Activated T-cell treated with anti-CD3 and anti-CD28 coated beads for 24 hours (primary cell): ENCODE results near the gene PTPN14.
"Not testable (repeated sequence)": the region's sequence is repeated elsewhere in the genome, so short reads cannot be mapped to it uniquely, and the experiment has no call there.

Experiments
- DNase-seq: peaks from one replicate; pipeline ENCODE4 v3.0.0-alpha.2; 2020; ENCODE audit warnings: low read depth

The PTPN14 gene

GRCh38 chr1:214551436-214552173, at the start of gene PTPN14:
PTPN14 (minus strand) TSS chr1:214551602; CDS start chr1:214464803, 86,799 bp downstream.
- no peak for DNase-seq

DNA sequence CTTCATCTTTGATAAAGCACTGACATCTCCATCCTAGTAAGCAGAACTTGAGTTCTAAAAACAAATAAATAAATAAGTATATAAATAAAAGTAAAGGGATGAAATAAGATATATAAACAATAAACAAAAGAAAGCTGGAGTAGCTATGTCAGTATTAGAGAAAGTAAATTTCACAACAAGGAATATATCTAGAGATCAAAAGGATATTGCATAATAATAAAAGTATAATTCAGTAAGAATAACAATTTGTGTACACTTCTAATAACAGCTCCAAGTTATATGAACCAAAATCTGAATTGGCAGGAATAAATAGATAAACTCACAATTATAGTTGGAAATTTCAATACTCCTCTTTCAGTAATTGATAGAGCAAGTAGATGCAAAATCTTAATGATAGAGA, 41.8 kb upstream of the PTPN14 start:
- no peak for DNase-seq

GRCh38 chr1:214591918-214592317, 40.5 kb upstream of the PTPN14 start:
- DNase-seq = not testable (repeated sequence)

- DNase-seq = no peak
Measured at GRCh38 chr1:214590696-214591095, 39.3 kb upstream of the PTPN14 start.

- no peak for DNase-seq
Measured at GRCh38 chr1:214588963-214589597, 37.7 kb upstream of the PTPN14 start.

DNA sequence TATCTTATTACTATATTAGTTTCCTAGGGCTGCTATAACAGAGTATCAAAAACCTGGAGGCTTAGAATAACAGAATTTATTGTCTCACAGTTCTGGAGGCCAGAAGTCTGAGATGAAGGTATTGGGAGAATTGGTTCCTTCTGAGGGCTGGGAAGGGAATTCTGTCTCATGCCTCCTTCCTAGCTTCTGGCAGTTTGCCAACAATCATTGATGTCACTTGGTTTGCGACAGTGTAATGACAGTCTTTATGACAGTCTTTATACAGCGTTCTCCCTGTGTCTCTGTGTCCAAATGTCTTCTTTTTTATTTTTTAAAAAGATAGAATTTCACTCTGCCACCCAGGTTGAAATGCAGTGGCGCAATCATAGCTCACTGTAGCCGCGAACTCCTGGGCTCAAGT, 35.8 kb upstream of the PTPN14 start:
- DNase-seq = no peak

GRCh38 chr1:214586621-214587020, 35.2 kb upstream of the PTPN14 start:
- no peak for DNase-seq

- no peak for DNase-seq
Measured at GRCh38 chr1:214584805-214585766, 33.7 kb upstream of the PTPN14 start.

DNA sequence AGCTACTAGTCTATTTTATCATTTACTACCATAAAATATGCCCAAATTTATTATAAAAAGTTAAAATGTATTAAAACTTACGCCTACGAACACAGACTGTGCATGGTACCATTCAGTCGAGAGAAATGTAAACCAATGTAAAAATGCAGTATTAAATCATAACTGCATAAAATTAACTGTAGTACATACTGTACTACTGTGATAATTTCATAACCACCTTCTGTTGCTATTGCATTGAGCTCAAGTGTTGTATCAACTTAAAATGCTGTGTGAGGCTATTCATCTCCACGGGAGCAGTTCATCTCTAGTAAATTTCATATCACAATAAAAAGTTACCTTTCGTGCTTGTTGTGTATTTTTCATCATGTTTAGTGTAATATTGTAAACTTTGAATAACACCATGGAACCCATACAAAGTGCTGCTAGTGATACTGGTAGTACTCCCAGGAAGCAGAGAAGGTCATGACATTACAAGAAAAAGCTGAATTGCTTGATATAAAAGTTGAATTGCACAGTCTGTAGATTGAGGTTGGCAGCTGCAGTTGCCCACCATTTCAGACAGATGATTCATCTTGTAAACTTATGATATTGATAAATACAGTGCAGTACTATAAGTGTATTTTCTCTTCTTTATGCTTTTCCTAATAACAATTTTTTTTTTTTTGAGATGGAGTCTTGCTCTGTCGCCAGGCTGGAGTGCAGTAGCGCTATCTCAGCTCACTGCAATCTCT, 32.6 kb upstream of the PTPN14 start:
- DNase-seq = no peak

DNA sequence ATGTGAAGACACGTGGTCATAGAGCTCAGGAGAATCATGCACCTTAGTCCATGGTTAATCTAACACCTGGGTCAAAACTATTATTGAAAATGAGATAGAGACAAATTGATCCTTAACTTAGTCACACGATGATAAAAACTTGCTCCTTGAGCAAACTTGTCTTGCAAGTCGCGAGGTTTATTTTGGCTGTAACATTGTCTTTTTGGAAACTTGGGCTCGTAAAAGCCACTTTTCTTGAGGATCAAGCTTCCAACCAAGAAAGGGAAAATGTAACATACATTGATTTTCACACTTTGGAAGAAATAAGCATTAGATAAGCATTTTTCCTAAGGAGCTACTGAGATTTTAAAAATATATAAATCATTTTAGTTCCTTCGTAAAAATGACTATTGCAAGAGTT, 31.7 kb upstream of the PTPN14 start:
- no peak for DNase-seq

- DNase-seq = no peak
Measured at GRCh38 chr1:214582289-214582891, 31.0 kb upstream of the PTPN14 start.

- no peak for DNase-seq
Measured at GRCh38 chr1:214581785-214582184, 30.4 kb upstream of the PTPN14 start.

- no peak for DNase-seq
Measured at GRCh38 chr1:214579183-214579582, 27.8 kb upstream of the PTPN14 start.

GRCh38 chr1:214576120-214576519, 24.7 kb upstream of the PTPN14 start:
- DNase-seq = not testable (repeated sequence)

DNA sequence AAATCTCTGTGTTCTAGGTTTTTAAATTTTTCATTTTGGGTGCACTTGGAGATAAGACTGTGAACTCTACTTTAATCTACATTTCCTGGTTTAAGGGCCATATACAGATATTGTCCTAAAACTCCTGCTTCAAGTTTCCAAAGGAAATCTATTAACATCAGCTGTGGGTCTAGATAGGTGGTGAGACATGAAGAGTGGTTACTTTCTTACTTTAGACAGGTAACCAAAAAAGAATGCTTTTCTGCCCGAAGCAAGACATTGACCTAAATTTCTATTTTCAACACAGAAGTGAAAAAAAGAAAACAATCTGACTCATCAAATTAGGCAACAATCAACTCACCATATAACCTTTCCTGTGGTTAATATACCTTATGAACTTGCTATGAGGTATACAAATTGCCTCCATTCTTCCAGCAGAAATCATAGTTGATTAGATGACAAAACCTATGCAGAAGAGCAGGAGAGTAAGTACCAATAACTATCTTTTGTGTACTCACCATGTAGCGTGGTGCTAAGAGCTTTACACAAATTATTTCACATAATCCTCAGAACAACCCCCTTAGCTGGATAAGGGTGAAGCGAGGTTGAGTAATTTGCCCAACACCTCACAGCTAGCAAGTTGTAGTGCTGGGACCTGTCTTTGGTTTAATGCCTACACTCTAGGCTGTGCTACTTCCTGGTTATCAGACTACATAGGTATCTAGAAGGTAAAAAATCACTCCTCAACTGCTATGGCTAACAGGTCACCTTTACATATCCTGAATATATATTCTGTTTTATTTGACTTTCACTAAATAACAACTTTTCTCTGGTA, 23.4 kb upstream of the PTPN14 start:
- no peak for DNase-seq

DNA sequence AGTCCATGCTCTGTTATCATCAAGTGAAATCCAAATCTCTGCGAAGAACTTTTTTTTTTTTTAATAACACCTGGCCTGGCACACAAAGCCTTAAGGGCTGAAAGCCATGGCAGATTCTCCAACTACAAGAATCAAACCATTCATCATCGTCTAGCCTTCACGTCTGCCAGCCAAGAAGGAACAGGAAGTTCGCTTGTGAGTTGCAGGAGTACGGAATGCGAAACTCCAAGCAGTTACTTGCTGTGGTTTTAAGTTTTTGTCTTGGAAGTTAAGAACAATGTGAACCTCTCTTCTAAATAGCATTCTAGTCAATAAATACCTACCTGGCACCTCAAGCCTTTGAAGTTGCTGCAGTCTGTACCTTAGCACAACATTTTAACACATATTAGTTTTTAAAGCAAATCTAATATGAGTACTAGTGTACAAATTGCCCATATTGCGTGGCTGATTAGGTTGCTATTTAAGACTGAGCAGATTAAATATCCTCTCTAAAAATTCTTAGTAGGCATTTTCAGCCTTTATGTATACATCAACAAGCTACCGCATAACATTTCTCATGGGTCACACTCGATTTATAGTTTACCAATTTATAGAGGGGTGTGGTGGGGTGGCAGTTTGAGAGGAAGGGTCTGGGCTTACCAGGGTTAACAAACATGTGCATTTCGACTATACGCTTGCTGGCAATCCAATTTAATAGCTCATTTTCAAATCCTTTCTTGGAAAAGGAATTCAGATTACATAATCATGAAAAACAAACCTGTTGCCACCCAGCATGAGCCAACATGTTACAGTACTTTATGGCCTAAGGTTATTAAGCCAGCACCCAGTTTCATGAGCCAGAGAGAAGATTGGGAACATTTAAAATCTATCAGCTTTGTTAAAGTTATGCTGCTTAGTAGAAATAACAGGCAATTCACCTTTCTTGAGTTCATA, 22.2 kb upstream of the PTPN14 start:
- no peak for DNase-seq

GRCh38 chr1:214571281-214571680, 19.9 kb upstream of the PTPN14 start:
- no peak for DNase-seq

DNA sequence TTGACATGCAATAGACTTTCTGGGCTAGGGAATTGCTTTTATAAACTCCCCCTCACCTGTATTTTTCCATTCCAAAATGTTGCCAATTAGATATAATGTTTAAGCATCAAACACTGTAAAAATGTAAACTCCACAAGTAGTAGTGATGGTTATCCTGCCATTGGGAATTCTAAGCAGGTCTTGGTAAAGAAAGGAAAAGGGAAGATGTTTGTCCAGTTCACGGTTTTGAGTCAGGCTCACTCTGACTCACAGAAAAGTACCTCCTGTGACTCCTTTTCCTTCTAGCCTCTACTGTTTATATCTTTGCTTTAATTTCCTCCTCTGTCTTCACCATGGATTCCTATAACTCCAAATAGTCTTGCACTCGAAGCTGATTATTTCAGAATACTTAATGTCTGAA, 19.0 kb upstream of the PTPN14 start:
- no peak for DNase-seq

GRCh38 chr1:214569357-214570004, 18.1 kb upstream of the PTPN14 start:
- DNase-seq = no peak
